GM21367 (cell line): ENCODE data around the gene GSG1L.
"Not testable (repeated sequence)": the region's sequence is repeated elsewhere in the genome, so short reads cannot be mapped to it uniquely, and the experiment has no call there.

Experiments used
- ATAC-seq: cut with Tn5 transposase; IDR thresholded peaks from one replicate; pipeline ENCODE4 v1.9.1; 2021; ENCODE audit not compliant: unreplicated experiment

Gene GSG1L

DNA sequence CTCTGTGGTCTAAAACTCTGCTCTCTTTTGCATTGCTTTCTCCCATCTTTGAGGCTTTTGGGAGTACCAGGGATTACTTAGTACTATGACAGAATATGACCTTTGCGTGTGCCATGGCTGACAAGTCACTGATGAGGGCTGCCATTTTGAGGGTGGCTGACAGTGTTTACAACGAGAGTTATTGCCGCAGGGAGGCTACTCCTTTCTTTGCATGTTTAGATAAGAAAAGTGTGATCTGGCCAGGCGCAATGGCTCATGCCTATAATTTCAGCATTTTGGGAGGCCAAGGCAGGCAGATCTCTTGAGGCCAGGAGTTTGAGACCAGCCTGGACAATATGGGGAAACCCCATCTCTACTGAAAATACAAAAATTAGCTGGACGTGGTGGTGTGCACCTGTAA lies 77.5 kb downstream of the GSG1L start:
- ATAC-seq = no peak

DNA sequence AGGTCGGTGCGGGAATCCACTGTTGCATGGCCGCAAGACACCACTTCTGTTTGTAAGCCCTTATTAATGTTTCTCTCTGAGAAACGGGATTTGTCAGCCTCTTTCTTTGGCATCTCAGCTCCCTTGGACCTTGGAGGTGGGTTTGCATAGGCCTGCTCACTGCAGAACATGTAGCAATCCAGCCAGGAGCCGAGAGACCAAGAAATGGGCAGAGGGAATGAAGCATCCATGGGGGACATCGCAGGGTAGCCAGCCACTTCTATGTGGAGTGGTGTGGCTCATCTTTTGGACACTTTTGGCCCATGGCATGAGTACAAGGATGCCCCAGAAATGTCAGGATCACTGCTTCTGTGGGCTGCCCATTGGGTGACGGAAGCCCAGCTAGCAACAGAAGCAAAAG lies 79.4 kb downstream of the GSG1L start:
- no peak for ATAC-seq

DNA sequence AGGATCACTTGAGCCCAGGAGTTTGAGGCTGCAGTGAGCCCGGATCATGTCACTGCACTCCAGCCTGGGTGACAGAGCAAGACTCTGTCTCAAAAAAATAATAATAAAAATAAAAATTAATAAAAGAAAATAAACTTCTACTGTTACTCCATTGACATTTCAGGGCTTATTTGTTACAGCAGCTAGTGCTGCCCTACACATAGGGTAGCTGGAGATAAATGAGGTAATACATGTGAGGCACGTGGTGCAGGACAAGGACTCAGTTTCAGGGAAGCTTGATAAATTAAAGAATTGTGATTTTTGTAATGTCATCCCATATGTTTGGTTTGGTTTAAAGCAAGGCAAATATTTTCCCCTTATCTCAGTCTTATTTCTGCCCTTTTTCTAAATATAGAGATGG lies 80.3 kb downstream of the GSG1L start:
- ATAC-seq = no peak

DNA sequence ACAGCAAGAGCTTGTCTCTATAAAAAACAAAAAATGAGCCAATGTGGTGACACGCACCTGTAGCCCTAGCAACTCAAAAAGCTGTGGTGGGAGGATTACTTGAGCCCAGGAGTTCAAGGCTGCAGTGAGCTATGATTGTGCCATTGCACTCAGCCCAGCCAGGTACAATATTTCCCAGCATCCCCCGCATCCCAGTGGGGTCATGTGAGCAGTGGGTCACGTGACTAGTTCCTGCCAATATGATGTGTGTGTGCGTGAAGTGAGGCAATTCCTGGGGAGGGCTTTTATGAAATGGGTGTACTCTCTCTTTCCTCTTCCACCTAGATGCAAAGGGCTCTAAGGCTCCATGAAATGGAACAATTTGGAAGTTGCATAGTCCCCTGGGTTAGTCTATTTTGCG lies 81.3 kb downstream of the GSG1L start:
- ATAC-seq = no peak

DNA sequence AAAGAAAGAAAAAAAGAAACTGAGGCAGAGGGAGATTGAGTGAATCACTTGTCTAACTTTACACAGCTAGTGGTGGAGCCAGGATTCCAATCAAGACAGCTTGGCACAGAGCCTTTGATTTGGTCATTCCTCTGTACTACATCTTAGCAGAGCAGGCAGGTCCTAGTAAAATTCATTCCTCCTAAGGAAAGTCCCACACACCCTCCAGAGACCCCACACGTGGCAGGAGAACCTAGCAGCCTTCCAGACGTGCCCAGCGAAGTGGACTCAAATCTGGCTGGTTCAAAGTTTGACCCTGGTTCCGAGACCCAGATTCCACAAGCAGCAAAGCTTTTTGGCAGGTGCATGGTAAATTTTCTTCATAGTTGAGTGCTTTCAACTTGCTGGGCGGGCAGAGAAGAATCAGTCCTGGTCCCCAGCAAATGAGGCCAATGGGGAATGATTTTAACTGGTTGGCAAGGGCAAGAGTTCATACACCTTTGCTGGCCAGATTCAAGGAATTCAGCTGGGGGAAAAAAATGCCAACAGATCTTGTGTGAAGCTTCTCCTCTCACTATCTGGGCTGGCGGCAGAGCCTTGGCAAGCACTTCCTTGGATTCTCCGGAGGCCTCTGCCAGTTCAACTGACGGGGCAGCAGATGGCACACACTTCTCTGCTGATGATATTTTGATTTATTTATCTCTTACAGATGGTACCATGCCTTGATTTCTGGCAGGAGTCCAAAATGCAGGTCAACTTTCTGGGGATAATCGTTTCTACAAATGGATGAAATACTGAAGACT lies 82.4 kb downstream of the GSG1L start:
- ATAC-seq = no peak

DNA sequence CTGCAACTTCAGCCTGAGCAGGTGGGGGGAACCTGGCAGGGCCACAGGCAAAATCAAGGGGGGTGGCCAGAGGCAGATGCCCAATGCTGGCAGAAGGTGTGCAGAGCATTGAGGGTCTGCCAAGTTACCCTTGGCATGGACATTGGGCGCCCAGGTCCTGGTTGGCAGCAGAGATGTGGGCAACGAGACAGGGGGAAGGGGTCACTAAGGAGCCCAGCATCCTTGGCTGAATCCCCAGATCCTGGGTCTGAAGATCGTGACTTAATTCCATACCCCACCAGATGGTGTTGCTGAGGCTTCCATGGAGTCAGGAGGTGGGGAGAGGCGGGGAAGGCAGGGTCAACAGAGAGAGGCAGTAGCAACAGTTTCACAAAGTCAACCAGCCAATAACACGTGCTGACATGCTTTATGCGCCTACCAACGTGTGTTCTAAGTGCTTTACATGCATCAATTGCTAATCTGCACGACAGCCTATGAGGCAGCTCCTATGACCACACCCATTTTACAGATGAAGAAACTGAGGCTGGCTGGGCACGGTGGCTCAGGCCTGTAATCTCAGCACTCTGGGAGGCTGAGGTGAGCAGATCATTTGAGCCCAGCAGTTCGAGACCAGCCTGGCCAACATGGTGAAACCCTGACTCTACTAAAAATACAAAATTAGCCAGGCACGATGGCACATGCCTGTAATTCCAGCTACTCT lies 83.3 kb downstream of the GSG1L start:
- no peak for ATAC-seq

DNA sequence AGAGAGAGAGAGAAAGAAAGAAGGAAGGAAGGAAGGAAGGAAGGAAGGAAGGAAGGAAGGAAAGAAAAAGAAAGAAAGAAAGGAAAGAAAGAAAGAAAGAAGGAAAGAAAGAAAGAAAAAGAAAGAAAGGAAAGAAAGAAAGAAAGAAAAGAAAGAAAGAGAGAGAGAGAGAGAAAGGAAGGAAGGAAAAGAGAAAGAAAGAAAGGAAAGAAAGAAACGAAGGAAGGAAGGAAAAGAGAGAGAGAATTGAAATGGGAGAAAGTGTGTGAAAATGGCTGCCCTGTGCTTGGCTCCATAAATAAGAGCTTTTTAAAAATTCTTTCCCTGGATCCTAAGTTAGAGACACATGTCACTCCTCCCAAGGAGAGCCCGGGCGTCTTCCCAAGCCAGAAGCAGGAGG lies 83.8 kb downstream of the GSG1L start:
- ATAC-seq = not testable (repeated sequence)

DNA sequence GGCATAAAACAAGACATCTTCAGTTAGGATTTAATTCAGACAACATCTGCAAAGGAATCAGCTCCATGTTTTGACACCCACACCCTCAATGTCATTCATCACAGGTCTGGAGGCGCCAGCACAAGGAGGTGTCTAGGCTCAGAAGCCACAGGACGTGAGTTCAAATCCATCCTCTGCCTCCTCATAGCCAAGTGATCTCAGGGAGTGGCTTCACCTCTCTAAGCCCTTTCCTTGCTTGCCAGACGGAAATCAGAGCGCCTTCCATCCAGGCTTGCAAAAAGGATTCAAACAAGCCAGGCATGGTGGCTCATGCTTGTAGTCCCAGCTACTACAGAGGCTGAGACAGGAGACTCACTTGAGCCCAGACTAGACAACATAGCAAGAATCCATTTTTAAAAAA lies 84.6 kb downstream of the GSG1L start:
- no peak for ATAC-seq

DNA sequence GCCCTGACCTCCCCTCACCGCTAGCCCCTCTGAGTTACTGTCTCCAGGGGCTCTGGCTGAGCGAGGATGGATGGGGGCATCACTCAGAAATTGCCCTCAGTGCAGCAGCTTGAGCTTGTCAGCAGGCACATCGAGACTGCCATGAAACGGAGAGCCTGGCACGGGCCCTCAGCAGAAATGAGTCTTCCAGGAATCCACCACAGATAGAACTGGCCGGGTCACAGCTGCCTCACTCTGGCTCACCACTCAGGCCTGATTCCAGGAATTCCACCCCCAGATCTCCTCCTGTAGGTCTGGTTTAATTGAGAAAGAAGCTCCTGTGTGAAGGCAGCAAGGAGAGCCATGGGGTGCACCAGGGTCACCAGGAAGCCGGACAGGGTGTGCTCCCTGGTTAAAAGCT lies 85.5 kb downstream of the GSG1L start:
- ATAC-seq = no peak

DNA sequence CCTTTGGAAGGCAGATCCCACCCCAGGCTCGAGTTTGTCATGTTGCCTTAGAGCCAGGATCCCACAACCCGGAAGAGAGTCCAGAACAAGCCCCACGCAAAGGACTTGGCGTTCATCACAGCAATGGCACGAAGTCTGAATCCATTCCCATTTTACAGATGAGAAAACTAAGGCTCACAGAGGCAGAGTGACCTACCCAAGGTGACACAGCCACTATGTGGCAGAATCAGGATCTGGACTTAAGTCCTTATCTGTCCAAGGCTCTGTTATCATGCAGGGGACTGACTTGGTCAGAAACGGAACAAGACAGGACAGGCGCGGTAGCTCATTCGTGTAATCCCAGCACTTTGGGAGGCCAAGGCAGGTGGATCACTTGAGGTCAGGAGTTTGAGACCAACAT lies 86.5 kb downstream of the GSG1L start:
- ATAC-seq = no peak

DNA sequence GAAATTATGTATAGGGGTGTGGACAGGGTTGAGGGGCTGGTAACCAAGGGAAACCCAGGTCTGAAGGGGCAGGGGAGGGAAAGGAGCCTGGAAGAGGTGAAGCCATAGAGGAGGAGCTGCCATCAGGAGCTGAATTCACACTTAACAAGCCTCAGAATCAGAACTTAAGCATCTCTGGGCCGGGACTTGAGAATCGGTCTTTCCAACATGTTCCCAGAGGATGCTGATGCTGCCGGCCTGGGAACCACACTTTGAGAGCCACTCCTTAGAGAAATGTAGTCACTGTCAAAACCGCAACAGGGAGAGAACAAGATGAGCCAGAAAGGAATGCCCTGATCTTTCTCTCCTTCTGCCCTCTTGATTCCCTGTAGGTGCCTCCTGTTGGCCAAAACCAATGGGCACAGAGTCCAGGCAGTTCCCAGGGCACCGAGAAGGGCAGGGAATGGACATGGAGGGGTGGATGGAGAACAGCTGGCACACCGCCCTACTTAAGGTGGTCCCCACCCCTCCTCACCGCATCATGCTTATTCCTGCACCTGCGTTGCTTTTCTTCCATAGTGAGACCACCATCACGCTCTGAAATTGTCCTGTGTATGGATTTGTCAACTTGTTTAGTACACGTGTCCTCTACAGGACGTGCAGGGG lies 88.5 kb downstream of the GSG1L start:
- ATAC-seq = no peak

DNA sequence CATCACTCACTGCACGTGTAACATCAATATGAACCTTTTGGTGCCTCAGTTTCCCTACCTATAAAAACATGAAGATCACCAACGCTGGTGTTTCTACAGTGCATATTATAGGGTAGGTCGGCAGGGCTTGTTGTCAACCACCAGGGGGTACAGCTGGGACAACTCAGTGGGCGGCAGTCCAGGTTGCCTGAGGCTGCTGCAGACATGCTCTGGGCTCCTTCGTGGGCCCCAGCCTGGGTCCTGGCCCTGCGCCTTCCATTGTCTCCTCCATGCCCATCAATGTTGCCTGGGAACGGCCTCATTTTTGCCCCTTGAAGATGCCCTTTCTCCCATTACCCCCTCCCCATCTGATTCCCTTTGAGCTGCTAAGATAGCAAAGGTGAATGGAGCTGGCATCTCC lies 89.8 kb downstream of the GSG1L start:
- no peak for ATAC-seq

DNA sequence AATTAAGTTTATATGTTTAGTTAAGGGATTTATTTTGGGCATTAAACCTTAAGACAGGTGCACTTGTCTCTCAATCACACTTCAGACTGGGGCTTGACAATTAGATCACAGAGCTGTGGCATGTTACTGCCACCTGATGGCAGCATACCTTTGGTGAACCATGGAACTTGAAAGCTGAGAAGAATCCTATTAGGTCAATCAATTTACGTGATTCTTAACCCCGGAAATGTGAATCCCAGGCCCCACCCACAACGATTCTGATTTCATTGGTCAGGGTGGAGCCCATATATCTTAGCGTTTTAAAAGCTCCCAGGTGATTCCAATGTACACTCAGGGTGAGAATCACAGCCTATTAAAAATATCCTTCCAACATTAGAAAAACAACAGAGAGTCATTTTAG lies 91.0 kb downstream of the GSG1L start:
- ATAC-seq = no peak

DNA sequence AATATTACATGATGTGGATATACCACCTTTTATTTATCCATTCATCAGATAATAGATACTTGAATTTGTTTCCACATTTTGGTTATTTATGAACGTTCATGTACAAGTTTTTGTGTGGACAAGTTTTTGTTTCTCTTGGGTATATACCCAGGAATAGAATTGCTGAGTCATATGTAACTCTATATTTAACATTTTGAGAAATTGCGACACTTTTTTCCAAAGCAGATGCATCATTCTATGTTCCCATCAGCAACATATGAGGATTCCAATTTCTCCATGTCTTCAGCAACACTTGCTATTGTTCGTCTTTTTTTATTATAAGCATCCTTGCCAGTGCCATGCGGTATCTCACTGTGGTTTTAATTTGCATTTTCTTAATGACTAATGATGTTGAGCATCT lies 93.9 kb downstream of the GSG1L start:
- ATAC-seq = no peak

DNA sequence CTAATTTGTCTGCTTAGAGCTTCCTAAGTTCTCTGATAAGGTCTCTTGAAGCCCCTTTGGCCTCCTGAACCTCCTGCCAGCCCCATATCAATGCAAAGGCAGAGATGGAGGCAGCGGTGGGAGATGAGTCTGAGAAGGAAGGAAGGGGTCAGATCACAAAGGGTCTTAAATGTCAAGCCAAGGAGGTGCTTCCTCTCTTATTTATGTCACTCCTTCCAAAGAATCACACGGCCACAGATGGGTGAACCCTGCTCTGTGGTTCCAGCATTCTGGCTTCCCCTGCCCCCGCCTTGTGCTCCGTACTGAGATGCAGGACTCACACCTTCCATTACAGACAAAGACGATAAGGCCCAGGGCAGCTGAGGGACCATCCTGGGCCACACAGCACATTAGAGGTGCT lies 96.3 kb downstream of the GSG1L start:
- no peak for ATAC-seq

DNA sequence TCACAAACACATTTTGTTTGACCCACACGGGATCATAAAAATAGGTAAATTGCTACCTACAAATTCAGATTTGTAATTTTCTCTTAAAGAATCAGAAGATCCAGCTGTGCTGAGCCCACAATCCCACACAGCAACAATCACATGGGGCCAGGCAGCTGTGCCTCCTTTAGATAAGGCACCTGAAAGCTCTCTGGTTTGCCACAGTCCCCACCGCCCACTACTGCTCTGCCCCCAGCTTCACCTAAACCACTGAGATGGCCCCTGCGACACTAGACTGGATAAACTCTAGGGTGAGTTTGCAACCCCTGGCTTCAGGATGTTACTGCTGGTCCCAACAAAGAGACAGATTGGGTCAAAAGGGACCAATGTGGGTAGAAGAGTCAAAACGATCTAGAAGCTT lies 96.8 kb downstream of the GSG1L start:
- no peak for ATAC-seq

DNA sequence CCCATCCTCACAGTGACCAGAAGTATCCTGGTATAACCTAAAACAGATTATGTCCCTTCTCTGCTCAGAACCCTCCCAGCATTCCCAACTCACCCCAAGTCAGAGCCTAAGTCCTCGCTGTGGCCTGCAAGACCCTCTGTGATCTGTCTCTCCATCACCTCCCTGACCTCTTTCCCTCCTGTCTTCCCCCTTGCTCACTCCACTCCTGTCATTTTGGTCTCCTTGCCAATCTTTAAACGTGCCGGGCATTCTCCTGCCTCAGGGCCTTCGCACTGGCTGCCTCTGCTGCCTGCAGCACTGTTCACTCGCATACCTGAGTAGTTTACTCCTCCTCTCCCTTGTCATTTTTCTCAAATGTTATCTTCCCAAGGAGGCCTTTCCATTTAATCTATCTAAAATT lies 97.7 kb downstream of the GSG1L start:
- no peak for ATAC-seq

DNA sequence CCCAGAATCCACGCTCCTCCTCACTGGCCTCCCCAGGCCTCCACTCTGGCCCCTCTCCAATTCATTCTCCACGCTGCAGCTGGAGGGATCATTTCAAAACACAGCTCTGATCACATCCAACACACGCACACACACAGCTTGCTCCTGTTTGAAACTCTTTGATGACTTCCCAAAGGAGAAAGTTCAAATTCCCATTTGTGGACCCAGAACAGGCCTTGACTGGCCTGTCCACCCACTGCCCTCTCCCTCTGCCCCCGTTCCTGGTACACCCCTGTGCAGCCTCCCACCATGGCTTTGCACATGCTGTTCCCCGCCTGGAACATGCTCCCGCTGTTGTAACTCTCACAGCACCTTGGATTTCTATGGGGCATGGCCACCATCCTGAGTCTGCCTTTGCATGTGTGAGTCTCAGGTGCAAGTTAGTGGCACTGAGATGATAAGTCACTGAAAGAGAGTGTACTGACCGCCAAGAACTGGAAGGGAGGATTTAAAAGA lies 100.0 kb downstream of the GSG1L start:
- no peak for ATAC-seq

DNA sequence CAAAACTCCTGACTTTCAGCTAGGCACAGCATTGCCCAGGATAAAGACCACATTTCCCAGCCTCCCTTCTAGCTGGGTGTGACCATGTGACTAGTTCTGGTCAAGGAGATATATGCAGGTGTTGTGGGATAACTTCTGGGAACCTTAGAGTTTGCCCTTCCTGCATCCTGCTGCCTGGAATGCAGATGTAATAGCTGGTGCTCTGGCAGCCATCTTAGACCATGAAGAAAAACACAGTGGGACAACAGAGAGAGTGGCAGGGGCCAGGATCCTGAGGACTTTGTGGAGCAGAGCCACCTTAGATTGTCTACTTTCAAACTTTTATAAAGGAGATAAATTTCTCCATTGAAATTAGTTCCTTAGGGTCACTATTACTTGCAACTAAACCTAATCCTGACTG lies 101.3 kb downstream of the GSG1L start:
- no peak for ATAC-seq

DNA sequence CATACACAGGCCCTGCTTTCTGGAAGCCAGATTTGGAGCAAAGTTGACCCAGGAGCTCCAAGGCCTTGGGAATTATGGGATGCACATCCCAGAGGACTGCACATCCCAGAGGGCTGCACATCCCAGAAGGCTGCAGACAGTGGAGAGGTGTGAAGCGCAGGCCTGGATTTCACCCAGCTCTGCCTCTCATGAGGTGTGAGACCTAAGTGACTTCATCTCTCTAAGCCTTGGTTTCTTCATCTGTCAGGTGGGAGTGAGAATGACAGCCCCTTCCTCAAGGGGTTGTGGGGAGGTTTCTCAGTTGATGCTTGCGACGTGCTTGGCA lies 102.3 kb downstream of the GSG1L start:
- no peak for ATAC-seq

DNA sequence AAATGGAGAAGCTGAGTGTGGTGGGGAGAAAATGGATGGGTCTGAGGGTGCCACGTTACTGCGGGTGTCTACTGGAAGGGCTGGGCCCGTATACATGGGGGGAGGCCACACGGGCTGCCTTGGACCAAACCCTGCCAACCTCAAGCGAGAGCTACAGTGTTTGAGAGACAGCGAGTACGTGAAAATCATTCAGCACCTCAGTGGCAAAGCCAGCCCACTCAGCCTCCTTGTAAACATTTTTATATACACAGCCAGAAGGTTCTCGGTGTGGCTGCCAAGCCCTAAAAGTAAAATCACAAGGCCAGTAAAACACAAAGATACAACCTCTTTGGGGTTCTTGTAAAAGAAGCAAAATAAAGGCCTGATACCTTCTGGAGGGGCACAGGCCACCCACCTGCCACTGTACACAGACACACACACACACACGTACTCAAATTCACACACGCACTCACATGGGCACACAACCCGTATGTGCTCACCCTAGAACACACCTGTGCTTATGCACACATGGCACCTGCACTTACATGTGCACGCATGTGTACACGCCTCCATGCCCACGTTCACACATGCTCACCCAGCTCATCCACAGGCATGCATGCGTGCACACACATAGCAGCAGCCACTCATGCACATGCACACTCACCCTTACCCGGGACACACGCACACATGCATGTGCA lies 102.8 kb downstream of the GSG1L start:
- no peak for ATAC-seq

DNA sequence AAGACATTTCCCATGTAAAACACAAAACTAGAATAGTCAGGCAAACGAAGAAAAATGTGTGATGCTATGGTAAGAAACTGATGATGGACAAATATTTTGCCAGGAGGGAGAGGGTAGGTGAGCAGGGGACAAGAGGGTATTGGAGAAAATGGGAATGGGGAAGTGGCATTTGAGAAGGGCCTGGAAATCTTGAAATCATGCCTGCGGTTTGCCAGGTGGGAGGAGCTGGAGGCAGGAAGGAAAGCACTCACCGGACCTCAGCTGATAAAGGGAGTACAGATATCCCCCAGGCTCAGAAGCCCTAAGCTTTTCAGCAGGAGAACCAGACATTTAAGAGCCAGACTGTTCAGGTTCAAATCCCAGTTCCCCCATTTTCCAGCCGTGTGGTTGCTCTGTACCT lies 103.6 kb downstream of the GSG1L start:
- ATAC-seq = no peak
